Measurements from ENCODE around the gene FOXP1.

Gene FOXP1

GRCh38 chr3:71563827-71564226 is 19.7 kb downstream of the FOXP1 start:
- no peak for ATAC-seq

- ATAC-seq, result no peak
These were observed 20.6 kb downstream of the FOXP1 start for GRCh38 chr3:71562938-71563337.

DNA sequence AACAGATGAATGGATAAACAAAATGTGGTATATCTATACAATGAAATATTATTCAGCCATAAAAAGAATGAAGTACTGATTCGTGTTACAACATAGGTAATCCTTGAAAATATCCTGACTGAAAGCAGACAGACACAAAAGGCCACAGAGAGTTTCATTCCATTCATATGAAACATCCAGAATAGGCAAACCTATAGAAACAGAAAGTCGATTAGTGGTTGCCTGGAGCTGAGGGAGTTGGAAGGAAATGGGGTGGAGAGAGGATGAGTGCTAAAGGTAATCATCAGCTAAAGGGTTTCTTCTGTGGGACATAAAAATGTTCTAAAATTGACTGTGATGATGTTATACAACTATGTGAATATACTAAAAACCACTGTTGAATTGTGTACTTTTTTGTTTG is 22.9 kb downstream of the FOXP1 start:
- no peak for ATAC-seq

DNA sequence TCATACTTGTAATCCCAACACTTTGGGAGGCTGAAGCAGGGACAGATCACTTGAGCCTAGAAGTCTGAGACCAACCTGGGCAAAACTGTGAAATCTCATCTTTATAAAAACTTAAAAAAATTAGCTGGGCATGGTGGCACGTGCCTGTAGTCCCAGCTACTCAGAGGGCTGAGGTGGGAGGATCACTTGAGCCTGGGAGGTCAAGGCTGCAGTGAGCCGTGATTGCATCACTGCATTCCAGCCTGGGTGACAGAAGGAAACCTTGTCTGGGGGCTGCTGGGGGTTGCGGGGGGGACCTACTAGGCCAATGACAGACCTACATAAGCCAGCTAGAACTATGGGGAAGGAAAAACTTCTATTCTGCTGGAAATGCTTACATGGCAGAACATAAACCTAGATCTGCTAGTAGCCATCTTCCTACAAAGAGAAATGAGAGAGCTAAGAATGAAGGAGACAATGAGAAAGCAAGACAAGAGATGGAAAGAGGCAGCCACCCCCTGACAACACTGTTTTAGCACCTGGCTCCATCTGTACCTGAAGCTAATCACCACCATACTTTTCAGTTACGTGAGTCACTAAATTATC is 23.9 kb downstream of the FOXP1 start:
- no peak for ATAC-seq

- no peak for ATAC-seq
These were observed 24.5 kb downstream of the FOXP1 start for GRCh38 chr3:71559021-71559420.

DNA sequence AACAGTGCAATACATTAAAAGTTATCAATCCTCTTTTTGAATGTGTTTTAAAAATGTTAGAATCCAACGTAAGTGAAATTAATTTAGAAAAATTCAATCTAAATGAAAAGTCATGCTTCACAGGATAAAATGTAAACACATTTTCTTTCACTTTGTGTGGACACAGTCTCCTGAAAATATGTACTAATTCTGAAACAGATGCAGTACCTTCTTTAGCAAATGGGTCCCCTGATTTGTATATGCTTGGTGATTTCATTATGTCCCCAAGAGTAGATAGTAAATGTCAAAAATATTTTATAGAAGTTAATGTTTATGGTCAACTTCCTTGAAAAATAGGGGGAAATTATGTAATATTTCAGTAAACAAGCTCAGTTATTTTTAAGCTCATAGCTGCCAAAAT is 28.9 kb downstream of the FOXP1 start:
- no peak for ATAC-seq

DNA sequence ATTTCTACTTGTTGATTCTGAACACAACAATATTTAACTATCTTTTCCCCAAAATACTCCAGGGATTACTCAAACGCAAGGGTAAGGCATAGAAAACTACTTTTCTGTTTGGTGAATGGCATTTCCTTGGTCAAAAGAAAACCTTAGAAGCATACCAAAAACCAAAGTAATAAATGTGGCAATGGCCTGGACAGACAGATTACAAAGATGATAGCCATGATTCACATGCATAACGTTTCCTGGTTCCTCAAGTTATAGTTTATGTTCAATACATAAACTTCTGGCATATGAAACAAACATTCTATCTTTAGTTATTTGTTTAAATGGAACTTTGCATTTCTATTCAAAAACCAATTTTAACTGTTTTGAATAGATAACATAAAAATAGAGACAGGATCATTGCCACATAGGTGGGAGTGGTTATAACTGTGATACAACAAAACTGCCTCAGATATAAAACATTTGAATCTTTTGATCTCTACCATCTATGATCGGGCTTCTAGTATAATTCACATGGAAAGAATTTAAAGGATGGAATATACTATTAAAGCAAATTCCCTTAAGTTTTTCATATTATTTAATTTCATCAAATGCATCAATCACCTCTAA is 32.1 kb downstream of the FOXP1 start:
- no peak for ATAC-seq

- no peak for ATAC-seq
These were observed 33.6 kb downstream of the FOXP1 start for GRCh38 chr3:71549951-71550350.

- ATAC-seq, result peak in 1 of 2 donors; percentile 45
These were observed 34.7 kb downstream of the FOXP1 start for GRCh38 chr3:71548705-71549384.

GRCh38 chr3:71547249-71548198 is 36.0 kb downstream of the FOXP1 start:
- no peak for ATAC-seq

DNA sequence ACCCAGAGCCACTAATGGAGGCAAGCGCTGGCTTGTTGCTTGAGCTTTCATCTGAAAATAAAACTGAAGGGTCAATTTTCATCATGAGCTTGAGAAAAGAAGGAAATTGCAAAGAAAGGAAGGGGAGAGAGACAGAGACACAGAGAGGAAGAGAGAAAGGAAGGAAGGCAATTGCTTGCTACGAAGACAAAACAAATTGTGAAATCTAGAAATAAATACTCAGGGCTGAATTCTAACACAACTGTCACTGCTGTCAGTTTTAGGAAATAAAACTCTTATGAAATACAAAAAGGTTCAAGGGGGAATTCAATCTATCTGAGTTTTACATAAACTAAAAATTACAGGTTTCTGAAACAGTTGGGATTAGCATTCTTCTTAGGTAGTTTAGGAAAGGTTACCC is 36.7 kb downstream of the FOXP1 start:
- ATAC-seq, result no peak

- ATAC-seq, result no peak
These were observed 38.2 kb downstream of the FOXP1 start for GRCh38 chr3:71545330-71545729.

GRCh38 chr3:71543371-71544016 is 40.0 kb downstream of the FOXP1 start:
- ATAC-seq, result peak; percentile 67 to 72

- ATAC-seq, result peak in 1 of 2 donors; percentile 48
These were observed 40.8 kb downstream of the FOXP1 start for GRCh38 chr3:71542521-71543370.

DNA sequence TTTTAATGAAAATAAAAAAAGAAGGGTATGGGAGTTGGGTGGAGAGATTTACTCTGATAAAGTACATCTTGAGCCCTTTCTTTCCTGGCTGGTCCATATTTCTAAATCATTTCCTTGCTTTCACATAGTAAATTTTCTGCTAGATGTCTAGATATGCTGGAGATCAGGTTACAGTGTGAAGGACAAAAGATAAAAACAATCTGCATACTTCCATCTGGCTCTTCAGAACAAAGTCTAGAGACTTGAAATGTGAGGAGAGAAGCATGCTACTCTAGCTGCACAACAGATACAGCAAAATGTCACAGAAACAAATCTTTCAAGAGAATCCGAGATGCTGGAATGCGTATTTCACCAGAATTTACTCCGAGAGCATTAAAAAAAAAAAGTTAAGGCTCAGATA is 42.2 kb downstream of the FOXP1 start:
- no peak for ATAC-seq

GRCh38 chr3:71537211-71537611 is 46.3 kb downstream of the FOXP1 start:
- ATAC-seq, result no peak

- peak; percentile 30 to 35 for ATAC-seq
These were observed 47.1 kb downstream of the FOXP1 start for GRCh38 chr3:71536376-71536965.

DNA sequence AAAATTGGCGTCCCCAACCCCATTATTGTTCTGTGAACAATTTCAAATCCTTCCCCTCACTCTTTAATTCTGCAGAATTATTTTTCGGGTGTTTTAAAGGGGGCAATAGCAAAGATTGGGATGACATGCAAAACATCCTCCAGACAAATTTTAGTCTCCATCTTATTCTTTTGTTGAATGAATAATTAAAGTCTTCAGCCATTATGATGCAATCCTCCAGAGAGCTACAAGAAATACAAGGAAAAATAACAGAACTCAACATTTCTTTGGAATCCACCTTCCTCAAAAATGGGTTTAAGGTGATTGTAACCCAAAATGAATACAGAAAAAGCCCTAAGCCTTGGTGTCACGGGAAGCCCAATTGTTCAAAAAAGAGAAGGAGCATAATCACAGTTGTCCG is 49.9 kb downstream of the FOXP1 start:
- no peak for ATAC-seq

DNA sequence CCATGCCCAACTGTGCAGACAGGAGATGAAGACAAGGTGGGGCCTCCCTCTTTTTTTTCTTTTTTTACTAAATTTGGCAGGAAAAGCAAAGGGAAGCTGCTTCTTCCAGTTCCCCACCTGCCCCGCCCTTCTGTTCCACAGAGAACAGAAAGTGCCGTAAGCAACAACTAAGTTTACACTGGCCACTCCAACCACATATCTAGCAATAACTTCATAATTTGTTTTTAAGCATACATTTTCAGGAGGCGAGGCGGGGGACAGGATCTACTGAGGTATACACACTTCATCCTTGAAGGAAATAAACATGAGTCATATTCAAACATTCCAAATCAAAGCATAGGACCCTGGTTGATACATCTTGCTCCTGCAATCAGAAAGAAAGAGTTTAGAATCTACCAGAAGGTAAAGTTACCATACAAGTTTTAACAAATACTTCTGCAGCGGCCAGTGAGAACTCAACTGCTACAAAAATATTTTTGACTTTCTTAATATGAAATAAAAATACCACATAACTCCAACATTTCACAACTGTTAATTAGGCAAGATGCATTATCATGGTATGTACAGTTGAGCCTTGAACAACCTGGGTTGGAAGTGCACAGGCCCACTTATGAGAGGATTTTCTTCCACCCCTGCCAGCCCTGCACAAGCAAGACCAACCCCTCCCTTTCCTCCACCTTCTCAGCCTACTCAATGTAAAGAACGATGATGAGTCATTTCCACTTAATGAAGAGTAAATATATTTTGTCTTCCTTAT is 50.7 kb downstream of the FOXP1 start:
- ATAC-seq, result no peak

DNA sequence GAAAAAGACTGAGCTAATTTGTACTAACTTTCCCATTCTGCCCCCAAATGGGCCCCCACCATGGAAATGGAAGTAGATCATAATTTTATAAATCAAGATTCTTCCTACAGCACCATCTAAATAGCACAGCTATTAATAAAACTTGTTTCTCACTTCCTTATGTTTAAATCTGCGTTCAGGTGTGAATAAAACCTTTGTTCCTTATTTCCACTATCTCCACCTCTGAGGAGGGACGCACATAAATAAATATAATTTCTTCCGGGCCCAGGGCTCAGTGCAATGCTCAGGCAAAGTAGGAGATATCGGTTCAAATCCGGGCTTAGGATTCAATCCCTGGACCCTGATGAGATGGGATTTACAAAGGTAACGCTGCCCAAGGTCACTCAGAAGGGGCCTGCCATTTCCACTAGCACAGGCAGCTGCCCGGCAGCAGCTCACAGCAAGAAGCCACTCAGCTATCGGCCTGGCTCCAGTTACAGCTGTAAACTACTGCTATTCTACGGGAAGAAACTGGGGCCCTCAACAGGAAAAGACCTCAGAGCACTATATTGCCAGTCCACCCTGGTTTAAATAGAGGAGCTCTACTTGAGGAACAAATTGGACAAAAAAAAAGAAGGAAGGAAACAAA is 52.5 kb downstream of the FOXP1 start:
- no peak for ATAC-seq

All from activated CD4-positive, CD25-positive, alpha-beta regulatory T cell treated with anti-CD3 and anti-CD28 coated beads, Interleukin-2, amount 50 U/mL, for 24 hours (primary cell).